Uterus (tissue), 4 donors: ENCODE results near the gene FASTK. TPM values are rescaled to one million over a fixed set of nuclear protein-coding genes. Genes with fewer than 3 reads are reported as not detected.

Experiments
- DNase-seq, 2 donors: peaks; one replicate each; pipeline ENCODE4 v3.0.0-alpha.2; 2019 to 2020
- H3K27ac ChIP-seq, 2 donors: fragments of 200-600 bp; sonication (generic); 1 replicate in 1 of 2; 2 replicates in 1 of 2; pipeline ENCODE4 v1.5.1; 2016 to 2018
- H3K27me3 ChIP-seq, 2 donors: fragments of 200-600 bp; sonication (generic); one replicate each; pipeline ENCODE4 v1.5.1; 2018 to 2019; ENCODE audit warnings: control low read depth in 1 of 2
- H3K36me3 ChIP-seq, 2 donors: fragments of 200-600 bp; sonication (generic); one replicate each; pipeline ENCODE4 v1.5.1; 2019; ENCODE audit warnings: control low read depth in 1 of 2
- H3K4me1 ChIP-seq, 2 donors: fragments of 200-600 bp; sonication (generic); one replicate each; pipeline ENCODE4 v1.5.1; 2018 to 2019; ENCODE audit warnings: control low read depth in 1 of 2
- H3K4me3 ChIP-seq, 2 donors: fragments of 200-600 bp; sonication (generic); 1 replicate in 1 of 2; 2 replicates in 1 of 2; pipeline ENCODE4 v1.5.1; 2018 to 2019; ENCODE audit warnings: mild to moderate bottlenecking in 1 of 2
- H3K9me3 ChIP-seq, 2 donors: fragments of 200-600 bp; sonication (generic); one replicate each; pipeline ENCODE4 v1.5.1; 2019; ENCODE audit warnings: control low read depth in 1 of 2
- POLR2A ChIP-seq, 2 donors: fragments of 450-650 bp; IDR thresholded peaks; one replicate each; pipeline ENCODE4 v1.6.1; 2016; ENCODE audit warnings: antibody characterized with exemption in 2 of 2, mild to moderate bottlenecking in 1 of 2, moderate library complexity in 1 of 2
- intact Hi-C: fragments of 100-400 bp; cut with DNase I; formaldehyde crosslinking; loops from one replicate; pipeline ENCODE4 v1.15.1; 2023; ENCODE audit warnings: low total_unique reads
- total RNA-seq, 4 donors: library from RNA; depleted of rRNA in 3 of 4; stranded (reverse); fragments of >200 nt in 3 of 4; gene quantifications; one replicate each; pipeline versions ENCODE4 v1.1.0 to v1.2.4, GENCODE V29; 2014 to 2023
- TF ChIP-seq, protein P1 (sequence below), 4 experiments: fragments of 200-600 bp in 2 of 4; fragments of 450-650 bp in 2 of 4; sonication (generic) in 2 of 4; IDR thresholded peaks; one replicate each; pipeline ENCODE4 v1.5.1; 2016 to 2019; ENCODE audit warnings: antibody characterized with exemption in 4 of 4, mild to moderate bottlenecking in 2 of 4, moderate library complexity in 1 of 4
- donor health status: DM: yes; HTN: yes; CAD: no.

FASTK gene
- total RNA-seq, 4 donors from 2014 or later, result 37.1 to 84.9 (median 52.4) TPM

DNA sequence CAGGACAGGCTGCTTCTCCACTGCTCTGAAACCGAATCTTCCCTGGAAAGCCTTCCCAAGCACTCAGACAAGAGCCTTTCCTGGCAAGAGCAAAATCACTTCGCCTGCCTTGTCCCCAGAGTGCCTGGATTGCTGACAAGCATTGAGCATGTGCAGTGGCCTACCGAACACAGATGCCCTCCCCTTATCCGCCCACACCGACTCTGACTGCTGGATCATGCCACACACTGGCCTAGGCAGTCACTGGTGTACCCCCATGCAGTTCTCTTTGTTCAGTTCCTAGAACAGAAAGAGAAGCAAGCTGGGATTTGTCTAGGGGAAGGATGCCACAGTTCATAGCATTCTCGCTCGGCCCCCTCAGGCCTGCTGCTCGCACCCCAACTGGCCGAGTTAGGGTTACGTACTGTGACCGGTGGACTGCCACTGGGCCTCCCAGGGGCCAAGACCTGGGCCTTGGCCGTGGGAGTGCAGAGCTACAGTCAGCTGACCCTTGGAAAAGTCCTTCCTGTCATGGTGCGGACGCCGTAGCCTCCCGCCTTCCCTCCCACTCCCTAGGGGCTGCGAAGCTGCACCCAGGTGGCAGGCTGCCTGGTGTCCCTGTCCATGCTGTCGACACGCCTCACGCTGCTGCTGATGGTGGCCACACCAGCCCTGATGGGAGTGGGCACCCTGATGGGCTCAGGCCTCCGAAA, 45.4 kb downstream of the FASTK start:
- TF ChIP-seq POLR2A (IDR thresholded peaks at IDR 0.05), result no peak
- TF ChIP-seq, protein P1, sequence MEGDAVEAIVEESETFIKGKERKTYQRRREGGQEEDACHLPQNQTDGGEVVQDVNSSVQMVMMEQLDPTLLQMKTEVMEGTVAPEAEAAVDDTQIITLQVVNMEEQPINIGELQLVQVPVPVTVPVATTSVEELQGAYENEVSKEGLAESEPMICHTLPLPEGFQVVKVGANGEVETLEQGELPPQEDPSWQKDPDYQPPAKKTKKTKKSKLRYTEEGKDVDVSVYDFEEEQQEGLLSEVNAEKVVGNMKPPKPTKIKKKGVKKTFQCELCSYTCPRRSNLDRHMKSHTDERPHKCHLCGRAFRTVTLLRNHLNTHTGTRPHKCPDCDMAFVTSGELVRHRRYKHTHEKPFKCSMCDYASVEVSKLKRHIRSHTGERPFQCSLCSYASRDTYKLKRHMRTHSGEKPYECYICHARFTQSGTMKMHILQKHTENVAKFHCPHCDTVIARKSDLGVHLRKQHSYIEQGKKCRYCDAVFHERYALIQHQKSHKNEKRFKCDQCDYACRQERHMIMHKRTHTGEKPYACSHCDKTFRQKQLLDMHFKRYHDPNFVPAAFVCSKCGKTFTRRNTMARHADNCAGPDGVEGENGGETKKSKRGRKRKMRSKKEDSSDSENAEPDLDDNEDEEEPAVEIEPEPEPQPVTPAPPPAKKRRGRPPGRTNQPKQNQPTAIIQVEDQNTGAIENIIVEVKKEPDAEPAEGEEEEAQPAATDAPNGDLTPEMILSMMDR (IDR thresholded peaks at IDR 0.05), result no peak
- Histone ChIP-seq H3K27ac (no peak overlapping the region), H3K4me3 (no peak overlapping the region), H3K27me3 (no peaks in the 10 kb centered on the region), H3K9me3 (no peaks in the 10 kb centered on the region), H3K4me1 (peaks cover 7 to 11% of the 10 kb centered on the region in 2 donors), H3K36me3 (no peaks in the 10 kb centered on the region)
- intact Hi-C loops, result no loop called here
- no peak for DNase-seq

DNA sequence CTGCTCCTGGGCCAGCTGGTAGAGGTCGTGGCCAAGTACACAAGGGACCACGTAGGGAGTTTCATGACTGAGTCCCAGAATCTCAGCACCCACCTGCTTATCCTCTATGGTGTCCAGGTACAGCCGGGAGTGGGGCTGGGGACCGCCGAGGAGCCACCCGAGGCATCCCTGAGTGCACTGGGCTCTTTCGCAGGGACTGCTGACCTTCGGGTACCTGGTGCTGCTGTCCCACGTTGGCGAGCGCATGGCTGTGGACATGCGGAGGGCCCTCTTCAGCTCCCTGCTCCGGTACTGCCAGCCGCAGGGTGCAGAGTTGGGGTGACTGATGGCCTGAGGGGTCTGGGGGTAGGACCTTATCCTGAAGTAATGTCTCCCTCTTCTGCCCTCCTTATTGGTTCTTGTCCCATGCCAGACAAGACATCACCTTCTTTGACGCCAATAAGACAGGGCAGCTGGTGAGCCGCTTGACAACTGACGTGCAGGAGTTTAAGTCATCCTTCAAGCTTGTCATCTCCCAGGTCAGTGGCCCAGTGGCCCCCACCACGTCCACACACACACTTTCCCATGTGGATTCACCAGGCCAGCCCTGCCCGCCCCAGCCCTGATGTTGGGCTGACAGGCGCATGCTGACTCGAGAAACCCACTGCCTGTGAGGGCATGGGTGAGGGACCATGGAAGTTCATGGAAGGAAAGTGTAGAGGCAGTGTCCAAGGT, 46.1 kb downstream of the FASTK start:
- intact Hi-C loops, result no loop called here

DNA sequence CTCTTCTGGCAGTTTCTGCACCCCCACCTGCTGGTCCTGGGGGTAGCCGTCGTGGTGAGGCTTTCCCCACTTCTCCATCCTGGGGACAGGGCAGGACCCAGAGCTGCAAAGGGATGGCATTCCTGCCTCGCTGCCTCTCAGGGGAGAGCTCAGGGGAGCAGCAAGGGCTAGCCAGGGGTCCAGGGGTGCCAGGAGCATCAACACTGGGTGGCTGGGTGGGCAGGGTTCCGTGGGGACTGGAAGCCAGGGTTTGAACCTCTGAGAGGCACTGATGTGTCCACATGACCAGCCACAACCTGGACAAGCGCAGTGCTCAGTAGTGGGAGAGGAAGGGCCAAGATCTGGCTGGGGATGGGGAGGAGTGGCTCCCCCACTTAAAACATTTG, 46.8 kb downstream of the FASTK start:
- intact Hi-C loops, result no loop called here

More for the DNA sequence above, 46.1 kb downstream of the FASTK start:
- no peak overlapping the region for H3K4me3 ChIP-seq
- H3K9me3 ChIP-seq, result no peaks in the 10 kb centered on the region
- DNase-seq, result no peak
- TF ChIP-seq, protein P1 (IDR thresholded peaks at IDR 0.05), result no peak
- no peak for TF ChIP-seq POLR2A (IDR thresholded peaks at IDR 0.05)
- peaks cover 4 to 11% of the 10 kb centered on the region in 2 donors for H3K4me1 ChIP-seq
- no peaks in the 10 kb centered on the region for H3K36me3 ChIP-seq
- no peaks in the 10 kb centered on the region for H3K27me3 ChIP-seq
- H3K27ac ChIP-seq, result no peak overlapping the region

DNA sequence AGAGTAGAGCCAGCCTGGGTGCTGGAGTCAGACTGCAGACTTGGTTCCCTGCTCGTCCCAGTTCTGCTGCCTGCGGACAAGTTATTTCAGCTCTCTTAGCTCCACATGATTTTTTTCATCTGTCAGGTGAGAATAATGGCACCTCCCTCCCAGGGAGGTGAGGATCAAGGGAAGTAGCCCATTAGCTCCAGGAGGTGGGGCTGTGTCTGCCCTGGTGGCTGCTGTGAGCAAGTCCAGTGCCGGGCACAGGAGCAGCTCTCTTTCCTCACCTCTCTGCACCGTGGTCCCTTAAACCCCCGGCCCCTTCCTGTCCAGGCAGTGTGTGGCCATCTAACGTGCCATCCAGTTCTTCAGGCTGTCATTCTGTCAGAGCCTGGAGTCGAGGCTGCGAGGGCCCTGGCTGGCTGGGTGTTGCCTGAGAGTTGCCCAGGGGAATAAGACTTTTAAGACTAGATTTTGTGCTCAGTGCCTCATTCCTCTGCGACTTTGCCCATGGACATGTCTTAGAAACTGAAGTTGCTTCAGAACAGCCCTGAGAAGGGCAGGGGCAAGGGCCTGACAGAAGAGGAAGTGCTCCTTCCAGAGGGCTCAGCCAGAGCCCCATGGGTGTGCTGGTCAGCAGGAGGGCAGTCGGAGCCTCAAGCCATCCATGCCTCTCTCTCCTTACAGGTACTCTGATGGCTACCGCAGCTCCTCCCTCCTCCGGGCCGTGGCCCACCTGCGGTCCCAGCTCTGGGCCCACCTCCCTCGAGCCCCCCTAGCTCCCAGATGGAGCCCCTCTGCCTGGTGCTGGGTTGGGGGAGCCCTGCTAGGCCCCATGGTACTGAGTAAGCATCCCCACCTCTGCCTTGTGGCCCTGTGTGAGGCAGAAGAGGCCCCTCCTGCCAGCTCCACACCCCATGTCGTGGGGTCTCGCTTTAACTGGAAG, 47.4 kb downstream of the FASTK start:
- intact Hi-C loops, result no loop called here

More for the DNA sequence above, 46.8 kb downstream of the FASTK start:
- no peak overlapping the region for H3K27ac ChIP-seq
- H3K4me3 ChIP-seq, result no peak overlapping the region
- H3K9me3 ChIP-seq, result no peaks in the 10 kb centered on the region
- H3K36me3 ChIP-seq, result no peaks in the 10 kb centered on the region
- TF ChIP-seq, protein P1 (IDR thresholded peaks at IDR 0.05), result no peak
- TF ChIP-seq POLR2A (IDR thresholded peaks at IDR 0.05), result no peak
- peaks cover 0 to 12% of the 10 kb centered on the region in 2 donors for H3K4me1 ChIP-seq
- no peak for DNase-seq
- no peaks in the 10 kb centered on the region for H3K27me3 ChIP-seq

More for the DNA sequence above, 47.4 kb downstream of the FASTK start:
- Histone ChIP-seq H3K4me1 (peaks cover 0 to 6% of the 10 kb centered on the region in 2 donors), H3K27me3 (no peaks in the 10 kb centered on the region), H3K36me3 (no peaks in the 10 kb centered on the region), H3K27ac (no peak overlapping the region), H3K4me3 (no peak overlapping the region), H3K9me3 (no peaks in the 10 kb centered on the region)
- TF ChIP-seq, protein P1 (IDR thresholded peaks at IDR 0.05), result no peak
- no peak for TF ChIP-seq POLR2A (IDR thresholded peaks at IDR 0.05)
- DNase-seq, result no peak
